ENCODE data around the gene IL1RAPL2.
"Not testable (repeated sequence)": the region's sequence is repeated elsewhere in the genome, so short reads cannot be mapped to it uniquely, and the experiment has no call there.

Gene IL1RAPL2

DNA sequence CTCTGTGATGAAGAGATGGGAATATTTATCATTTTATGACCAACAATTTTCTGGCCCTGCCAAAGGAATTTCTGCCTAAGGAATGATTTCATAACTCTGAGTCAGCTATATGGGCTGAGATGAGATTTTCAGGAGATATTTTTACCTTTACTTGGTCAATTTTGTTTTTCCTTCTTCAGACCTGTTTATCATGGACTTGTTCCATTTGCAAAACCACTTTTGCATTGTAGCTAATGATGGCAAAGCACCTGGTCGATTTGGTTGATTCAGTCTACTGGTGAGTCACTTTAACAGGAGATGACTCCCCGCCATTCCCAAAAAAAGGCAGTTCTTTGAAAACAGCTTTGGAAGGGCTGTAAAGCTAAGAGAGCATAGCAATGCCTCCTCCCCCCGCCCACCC is 601.2 kb downstream of the IL1RAPL2 start:
- DNase-seq, result no peak

DNA sequence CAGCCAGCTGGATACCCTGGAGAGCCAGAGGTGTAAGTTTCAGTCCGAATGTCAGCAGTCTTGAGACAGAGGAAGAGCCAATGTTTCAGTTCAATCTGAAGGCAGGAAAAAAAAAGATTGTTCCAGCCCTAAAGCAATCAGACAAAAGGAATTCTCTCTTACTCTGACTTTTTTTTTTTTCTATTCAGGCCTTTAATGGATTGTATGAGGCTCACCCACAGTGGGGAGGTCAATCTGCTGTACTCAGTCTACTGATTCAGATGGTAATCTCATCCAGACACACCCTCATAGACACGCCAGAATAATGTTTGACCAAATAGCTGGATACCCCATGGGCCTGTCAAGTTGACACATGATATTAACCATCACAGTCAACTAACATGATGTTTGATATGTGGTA is 602.6 kb downstream of the IL1RAPL2 start:
- DNase-seq, result no peak

DNA sequence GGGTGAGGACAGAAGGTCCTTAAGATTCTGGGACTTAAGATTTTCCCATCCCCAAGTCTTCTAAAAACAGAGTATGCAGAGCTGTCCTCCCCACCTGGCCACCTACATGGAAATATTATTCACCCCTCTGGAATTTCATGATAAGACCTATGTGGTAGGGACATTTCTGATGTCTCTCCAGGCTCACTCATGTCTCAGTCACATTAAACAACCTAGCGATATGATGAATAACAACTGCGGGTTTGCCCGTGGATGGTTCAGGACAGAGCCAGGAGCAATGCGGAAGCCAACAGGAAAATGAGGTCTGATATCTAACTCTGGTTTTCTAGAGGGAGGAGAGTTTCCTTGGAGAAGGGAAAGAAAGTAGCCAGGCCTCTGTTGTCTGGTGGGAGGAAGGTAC is 607.1 kb downstream of the IL1RAPL2 start:
- DNase-seq, result no peak

DNA sequence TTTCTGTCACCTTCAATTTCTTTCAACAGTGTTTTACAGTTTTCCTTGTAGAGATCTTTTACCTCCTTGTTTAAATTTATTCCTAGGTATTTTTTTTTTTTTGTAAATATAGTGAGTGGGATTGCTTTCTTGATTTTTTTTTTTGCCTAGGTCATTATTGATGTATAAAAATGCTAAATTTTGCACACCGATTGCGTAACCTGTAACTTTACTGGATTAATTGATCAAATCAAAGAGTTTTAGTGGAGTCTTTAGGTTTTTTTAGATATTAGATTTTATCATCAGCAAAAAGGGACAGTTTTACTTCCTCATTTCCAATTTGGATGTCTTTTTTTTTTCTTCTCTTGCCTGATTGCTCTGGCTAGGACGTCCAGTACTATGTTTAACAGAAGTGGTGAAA is 613.6 kb downstream of the IL1RAPL2 start:
- DNase-seq, result no peak

DNA sequence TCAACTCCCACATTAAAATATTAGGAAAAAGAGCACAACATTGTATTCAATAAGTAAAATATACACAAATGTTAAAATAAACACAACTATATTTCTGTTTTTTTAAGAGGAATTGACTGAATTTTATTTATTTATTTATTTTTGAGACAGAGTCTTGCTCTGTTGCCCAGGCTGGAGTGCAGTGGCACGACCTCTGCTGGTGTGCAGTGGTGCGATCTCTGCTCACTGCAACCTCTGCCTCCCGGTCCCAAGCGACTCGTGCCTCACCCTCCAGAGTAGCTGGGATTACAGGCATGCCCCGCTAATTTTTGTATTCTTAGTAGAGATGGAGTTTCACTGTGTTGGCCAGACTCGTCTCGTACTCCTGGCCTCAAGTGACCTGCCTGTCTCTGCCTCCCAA is 623.1 kb downstream of the IL1RAPL2 start:
- no peak for DNase-seq

DNA sequence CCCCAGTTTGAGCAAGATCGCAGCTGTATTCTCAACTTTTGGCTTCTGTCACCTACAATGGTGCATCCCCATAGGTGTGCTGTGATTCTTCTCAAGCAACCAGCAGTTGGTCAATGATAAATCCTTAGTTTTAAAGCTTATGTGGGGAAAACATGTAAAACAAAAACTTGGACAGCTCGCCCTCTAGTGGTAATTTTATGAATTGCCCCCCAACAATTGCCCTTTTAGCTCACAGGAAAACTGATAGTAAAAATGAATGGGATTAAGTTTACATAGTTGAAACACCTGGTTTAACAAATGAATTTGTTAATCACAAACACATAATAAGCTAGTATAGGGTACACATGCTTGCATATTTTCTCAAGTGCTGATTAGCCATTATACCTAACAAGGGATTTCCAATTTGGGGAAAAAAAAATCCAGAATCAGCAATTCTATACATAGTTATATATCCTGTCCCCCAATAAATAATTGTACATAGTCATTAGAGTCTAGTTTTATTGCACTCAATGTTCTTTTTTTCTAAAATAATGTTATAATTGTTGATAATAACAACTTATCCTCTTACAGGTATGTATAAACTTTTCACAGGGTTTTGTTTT is 624.4 kb downstream of the IL1RAPL2 start:
- peak in 10 of 56 donors; percentile 0 to 30 (median 0) for DNase-seq

DNA sequence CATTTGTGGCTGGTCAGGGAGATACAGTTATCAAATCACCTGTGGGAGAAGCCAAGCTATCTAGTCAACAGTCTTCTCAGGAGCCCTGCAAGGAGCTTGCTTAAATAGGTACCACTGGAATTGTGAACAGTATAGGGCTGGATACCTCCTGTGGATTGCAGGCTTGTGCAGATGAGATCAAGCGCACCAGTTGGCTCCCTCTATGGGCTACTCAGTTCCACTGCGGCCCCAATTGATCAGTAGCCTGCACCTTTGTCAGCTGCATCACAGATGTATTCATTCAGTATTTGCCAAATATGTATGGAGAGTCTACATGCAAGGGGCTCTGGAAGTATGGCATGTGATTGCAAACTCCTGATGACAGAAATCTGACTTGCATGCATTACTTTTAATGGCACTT is 625.9 kb downstream of the IL1RAPL2 start:
- peak in 2 of 56 donors; percentile 0 to 2 for DNase-seq

DNA sequence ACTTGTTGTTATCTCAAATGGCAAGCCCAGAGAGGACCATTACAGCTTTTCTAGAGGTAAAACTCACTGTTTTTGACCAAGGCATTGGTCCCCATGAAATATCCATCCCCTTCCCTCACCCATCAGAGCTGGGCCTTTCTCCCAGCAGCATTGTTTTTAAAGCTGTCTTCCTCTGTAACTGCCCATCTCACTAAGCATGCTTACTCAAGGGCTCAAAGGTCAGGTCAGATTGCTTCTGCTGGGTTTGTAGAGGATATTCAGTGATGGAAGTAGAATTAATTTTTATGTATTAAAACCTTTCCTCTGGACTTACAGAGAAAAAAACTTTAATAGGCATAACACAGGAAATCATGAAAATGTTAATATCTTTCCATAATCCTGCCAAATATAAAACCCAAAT is 643.4 kb downstream of the IL1RAPL2 start:
- no peak for DNase-seq

DNA sequence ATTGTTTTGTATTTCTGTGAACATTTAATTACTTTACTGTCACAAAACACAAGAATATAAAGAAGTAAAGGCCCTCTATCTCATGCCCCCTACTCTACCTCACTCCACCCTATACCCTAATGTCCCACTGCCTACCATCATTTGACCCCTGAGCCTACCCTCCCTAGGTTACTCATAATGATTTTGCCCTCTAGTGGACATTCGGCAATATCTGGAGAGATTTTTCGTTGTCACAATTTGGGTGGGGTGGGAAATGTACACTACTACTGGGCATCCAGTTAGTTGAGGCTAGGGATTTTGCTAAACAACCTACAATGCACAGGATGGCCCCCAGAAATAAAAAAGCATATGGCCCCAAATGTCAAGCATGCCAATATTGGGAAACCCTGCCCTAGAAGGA is 644.3 kb downstream of the IL1RAPL2 start:
- no peak for DNase-seq

DNA sequence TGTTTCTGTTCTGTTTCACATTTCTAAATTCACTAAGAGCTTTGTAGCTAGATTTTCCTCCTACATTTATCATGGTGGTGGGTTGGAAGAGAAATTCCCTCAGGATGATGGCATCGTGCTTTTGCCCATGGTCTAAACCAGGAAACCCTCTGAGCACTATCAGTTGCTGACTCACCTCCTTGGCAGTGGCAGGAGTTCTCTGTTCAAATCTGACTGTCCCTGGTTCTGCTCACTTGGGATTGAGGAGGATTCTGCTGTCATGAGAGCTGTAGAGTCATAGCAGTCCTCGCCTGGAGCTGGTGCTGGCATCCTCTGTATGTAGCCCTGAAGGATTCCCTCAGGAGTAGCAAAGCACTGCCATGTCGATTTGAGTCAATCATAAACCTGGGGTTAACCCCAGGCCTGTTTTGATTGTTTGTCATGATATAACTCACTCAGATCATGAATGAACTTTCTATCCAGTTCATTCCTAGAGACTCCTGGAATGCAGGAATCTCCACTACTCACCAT is 645.1 kb downstream of the IL1RAPL2 start:
- no peak for DNase-seq

DNA sequence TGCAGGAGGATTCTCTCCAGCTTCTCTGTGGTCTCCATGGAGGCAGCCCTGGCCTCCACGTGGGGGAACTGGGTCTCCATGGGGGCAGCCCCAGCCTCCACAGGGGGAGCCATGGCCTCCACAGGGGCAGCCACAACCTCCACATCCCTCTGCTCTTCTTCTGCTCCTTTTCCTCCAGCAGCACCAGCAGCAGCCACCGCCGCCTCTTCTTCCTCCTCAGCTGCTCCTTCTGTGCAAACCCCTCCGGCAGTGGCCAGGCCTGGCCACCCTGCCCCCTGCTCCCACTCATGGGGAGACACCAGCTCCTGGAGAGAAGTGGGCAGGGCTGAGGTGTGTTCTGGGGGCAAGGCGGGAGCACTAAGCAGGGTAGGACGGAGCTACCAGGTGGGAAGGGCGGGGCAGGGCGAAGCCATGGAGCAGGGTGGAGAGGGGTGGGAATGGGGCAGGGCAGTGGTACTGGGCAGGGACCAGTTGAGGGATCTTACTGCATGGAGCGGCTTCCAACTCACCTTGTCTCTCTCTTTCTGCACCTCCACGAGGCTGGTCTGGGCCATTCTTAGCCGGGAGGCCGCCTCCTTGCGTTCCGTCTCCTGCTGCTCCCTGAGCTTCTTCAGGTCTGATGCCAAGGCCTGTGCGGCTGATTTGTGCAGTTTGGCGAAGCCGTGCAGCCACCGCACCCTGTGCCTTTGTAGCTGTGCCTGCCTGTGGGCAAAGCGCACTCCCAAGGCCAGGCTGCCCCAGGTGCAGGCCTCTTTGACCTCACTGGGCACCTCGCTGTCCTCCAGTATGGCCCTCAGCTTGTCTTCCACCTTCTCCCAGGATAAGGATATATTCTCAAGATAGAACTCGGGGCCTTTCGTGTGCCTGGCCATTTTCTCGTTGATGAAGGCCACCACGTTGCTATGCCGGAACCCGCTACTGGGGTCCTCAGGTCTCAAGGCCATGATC is 653.7 kb downstream of the IL1RAPL2 start:
- no peak for DNase-seq

DNA sequence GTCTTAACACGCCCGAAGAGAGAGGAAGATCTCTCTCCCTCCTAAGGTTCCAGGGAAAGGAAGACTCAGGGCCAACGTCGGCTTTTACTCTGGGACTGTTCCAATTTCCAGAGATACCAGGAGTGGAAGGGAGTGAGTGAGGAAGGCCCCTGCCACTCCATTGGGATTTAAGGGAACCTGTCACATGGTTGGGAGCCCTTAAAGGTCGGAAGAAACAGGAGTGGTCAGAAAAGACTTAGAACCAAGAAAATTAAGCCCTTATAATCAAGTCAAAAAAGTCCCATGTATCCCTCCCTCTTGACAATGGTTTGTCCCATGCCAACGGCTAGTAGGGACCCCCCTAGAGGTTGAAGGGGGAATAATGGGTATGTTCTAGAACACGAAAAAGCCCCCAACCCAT is 654.6 kb downstream of the IL1RAPL2 start, which contains the start of gene TEX13A:
TEX13A (minus strand) TSS at position 59 of the 400 bp plus-strand sequence. CDS start 297 bp downstream, outside the sequence.
- DNase-seq, result no peak

DNA sequence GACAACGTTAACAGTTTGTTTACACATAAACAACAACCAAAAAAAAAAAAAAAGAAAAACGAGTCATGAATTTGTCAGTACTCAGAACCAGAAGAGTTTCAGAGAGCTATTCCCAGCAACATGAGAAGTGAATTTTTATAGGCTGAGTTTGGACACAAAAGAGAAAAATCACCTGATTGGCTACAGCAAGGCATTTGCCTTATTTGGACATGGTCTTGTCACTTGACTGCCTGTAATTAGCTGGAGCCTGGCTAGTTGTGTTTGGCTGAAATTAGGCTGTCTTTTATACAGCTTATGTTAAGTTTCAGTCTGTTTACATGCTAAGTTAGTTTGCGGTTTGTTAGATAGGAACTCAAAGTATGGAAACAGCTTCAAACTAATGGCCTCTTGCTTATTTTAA is 655.4 kb downstream of the IL1RAPL2 start:
- DNase-seq, result no peak

DNA sequence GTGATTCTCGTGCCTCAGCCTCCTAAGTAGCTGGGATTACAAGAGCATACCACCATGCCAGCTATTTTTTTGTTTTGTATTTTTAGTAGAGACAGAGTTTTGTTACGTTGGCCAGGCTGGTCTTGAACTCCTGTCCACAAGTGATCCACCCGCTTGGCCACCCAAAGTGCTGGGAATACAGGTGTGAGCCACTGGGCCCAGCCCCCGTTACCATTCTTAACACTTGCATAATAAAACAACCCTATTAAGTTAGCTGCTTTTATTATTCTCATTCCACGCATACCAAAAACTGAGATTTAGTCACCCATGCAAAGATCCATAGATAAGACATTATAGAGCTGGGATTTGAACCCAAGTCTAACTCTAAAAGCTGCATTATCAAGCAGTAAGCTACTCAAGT is 660.5 kb downstream of the IL1RAPL2 start:
- DNase-seq, result no peak

DNA sequence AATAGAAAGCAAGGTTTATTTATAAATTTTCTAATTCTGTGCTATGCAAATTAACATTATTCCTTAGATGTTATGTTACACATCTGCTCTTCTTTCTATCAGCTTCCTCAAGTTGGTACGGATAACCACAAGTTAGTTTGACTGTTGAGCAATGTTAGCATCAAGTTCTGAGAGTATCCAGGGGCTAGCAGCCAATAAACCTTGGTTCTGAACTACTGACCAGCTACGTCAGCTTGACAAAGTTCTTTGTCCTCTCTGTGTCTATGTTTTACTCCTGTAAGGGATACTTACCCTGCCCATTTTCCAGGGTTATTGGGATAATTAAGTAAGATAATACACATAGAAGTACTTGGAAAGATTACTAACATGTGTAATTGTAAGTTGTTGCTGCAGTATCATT is 662.6 kb downstream of the IL1RAPL2 start:
- DNase-seq, result no peak

DNA sequence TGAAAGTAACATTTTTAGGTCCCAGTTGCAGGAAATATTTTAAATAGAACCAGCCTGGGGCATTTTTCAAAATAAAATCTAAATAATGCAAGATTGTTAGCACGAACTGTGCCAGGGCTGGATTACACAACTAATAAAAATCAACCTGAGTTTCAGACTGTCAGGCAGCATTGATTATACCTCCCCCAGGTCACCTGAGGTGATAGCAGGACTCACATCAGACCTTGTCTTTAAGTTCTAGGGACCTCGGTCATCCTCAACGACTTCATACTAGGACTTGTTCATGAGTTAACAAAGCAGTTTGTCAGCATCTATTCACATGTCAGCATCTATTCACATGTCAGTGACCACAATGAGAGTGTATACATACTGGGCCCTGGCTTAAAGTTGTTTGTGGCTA is 663.1 kb downstream of the IL1RAPL2 start:
- DNase-seq, result no peak

DNA sequence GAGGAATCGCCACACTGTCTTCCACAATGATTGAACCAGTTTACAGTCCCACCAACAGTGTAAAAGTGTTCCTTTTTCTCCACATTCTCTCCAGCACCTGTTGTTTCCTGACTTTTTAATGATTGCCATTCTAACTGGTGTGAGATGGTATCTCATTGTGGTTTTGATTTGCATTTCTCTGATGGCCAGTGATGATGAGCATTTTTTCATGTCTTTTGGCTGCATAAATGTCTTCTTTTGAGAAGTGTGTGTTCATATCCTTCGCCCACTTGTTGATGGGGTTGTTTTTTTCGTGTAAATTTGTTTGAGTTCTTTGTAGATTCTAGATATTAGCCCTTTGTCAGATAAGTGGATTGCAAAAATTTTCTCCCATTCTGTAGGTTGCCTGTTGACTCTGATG is 671.4 kb downstream of the IL1RAPL2 start:
- not testable (repeated sequence) for DNase-seq

DNA sequence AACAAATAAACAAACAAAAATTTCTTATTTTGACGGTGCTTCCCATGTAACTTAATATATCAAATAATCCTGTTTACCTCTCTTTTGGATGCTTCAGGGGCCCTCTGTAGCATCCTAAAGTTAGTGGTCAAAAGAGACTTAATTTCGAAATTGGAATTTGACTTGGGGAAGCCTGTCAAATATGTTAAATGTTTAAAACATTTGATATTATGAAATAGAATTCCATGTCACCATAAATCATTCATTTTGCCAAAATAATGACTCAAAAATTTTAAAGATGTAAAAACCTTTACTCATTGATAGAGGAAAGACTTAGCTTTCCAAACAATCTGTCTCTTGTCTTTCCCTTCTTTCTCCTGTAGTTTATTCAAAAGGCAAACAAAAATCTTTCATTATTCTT is 675.1 kb downstream of the IL1RAPL2 start:
- no peak for DNase-seq

DNA sequence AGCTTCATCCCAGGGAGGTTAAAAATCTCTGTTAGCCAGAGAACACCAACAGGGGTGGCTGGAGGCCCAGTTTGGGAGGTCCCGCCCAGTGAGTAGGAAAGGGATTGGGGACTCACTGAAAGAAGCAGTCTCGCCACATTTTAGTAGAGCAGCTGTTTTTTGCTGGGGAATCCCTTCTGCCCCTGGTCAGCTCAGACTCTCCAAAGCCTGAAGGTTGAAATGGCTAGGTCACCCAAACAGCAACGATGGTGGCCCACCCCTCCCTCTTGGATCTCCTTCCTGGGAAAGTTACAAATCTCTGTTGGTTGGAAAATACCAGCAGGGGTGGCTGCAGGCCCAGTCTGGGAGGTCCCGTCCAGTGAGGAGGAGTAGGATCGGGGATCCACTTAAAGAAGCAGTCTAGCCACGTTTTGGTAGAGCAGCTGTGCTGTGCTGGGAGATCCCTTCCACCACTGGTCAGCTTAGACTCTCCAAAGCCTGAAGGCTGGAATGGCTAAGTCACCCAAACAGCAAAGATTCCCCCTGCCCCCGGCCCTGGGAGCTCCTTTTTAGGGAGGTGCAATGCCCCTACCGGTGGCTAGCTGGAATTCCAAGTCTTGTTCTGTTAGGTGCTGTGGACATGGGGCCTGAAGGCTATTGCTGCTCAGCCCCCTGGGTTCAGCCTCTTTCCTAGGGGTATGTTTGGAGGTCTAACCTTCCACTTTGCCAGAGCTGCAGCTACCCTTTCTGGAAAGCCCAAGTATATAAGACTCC is 694.5 kb downstream of the IL1RAPL2 start:
- no peak for DNase-seq

DNA sequence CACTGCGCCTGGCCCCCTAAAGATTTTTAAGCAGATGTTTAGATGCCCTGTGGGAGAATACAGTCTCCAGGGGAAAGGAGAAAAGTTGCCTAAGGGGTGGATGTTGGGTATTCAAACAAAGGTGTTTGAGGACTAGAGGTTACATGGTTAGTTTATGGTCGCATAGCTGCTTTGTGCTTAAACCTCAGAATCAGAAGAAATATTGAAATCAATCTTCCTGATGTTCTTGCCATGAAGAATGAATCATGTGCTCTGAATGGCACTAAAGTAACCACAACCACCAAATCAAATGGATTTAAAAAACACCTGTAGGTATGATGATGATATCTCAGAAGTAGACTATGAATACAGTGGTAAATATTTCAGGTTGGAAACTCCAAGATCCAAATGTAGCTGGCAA is 697.2 kb downstream of the IL1RAPL2 start:
- no peak for DNase-seq

DNA sequence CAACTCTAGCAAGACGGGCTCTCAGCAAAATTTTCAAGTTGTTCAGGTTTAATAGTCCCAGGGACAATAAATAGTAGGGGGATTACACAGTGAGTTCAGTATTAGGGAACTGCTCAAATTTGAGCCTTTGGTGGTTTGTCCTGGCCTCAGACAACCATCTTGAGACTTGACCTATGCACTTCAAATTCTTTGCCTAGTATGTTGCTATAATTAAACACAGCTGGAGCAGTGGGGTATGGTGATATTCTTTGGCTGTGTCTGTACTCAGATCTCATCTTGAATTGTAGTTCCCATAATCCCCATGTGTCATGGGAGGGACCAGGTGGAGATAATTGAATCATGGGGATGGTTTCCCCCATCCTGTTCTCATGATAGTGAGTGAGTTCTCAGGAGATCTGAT is 697.8 kb downstream of the IL1RAPL2 start:
- DNase-seq, result no peak

DNA sequence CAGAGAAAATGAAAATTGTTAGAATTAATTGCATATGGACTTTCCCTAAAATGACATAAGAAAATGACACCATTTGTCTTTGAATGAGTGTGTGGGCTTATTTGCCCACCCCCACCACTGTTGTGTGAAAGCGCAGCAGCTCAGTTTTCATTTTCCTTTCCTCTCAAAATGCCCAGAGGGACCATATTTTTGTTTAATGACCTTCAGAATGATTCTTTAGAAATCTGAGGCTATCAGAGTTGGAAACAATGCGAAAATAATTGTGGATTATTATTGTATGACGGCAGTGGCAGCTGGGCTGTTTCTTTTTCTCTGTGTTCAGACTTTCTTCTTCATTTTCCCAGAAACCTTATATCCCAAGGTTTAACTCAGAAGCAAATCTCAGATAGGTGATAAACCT is 699.1 kb downstream of the IL1RAPL2 start:
- DNase-seq, result no peak
